Glomerular visceral epithelial cell (primary cell): Measurements from ENCODE around the gene KRTAP10-2.
"Not testable (repeated sequence)": the region's sequence is repeated elsewhere in the genome, so short reads cannot be mapped to it uniquely, and the experiment has no call there.

ENCODE experiments used
- DNase-seq: peaks from one replicate; pipeline ENCODE4 v3.0.0-alpha.2; 2016; ENCODE audit errors: extremely low spot score

KRTAP10-2 gene

GRCh38 chr21:44568261-44568660, 17.0 kb upstream of the KRTAP10-2 start:
- no peak for DNase-seq

GRCh38 chr21:44567481-44568171, 16.3 kb upstream of the KRTAP10-2 start:
- no peak for DNase-seq

- DNase-seq, result no peak
These were observed 15.1 kb upstream of the KRTAP10-2 start for GRCh38 chr21:44566403-44566802.

GRCh38 chr21:44564886-44565598, 13.7 kb upstream of the KRTAP10-2 start:
- DNase-seq, result no peak

GRCh38 chr21:44564099-44564498, 12.8 kb upstream of the KRTAP10-2 start:
- no peak for DNase-seq

- no peak for DNase-seq
These were observed 7.4 kb upstream of the KRTAP10-2 start, which contains the start of gene KRTAP10-3 for GRCh38 chr21:44558695-44559094. KRTAP10-3 (minus strand) TSS chr21:44558795; CDS start chr21:44558715, 80 bp downstream.

- DNase-seq, result not testable (repeated sequence)
These were observed 7.0 kb upstream of the KRTAP10-2 start for GRCh38 chr21:44558329-44558675.

GRCh38 chr21:44557491-44558328, 6.4 kb upstream of the KRTAP10-2 start:
- no peak for DNase-seq

GRCh38 chr21:44556879-44557278, 5.6 kb upstream of the KRTAP10-2 start:
- DNase-seq, result no peak

GRCh38 chr21:44555200-44555875, 4.0 kb upstream of the KRTAP10-2 start:
- no peak for DNase-seq

GRCh38 chr21:44552681-44553080, 1.4 kb upstream of the KRTAP10-2 start:
- DNase-seq, result no peak

GRCh38 chr21:44552136-44552535, 831 bp upstream of the KRTAP10-2 start:
- no peak for DNase-seq

- no peak for DNase-seq
These were observed 498 bp downstream of the KRTAP10-2 start for GRCh38 chr21:44550807-44551206.

GRCh38 chr21:44550285-44550684, 1.0 kb downstream of the KRTAP10-2 start:
- not testable (repeated sequence) for DNase-seq

GRCh38 chr21:44549525-44550211, 1.6 kb downstream of the KRTAP10-2 start:
- no peak for DNase-seq

- DNase-seq, result no peak
These were observed 2.4 kb downstream of the KRTAP10-2 start for GRCh38 chr21:44548922-44549321.

GRCh38 chr21:44548381-44548780, 2.9 kb downstream of the KRTAP10-2 start:
- no peak for DNase-seq

- DNase-seq, result no peak
These were observed 3.5 kb downstream of the KRTAP10-2 start for GRCh38 chr21:44547656-44548331.

GRCh38 chr21:44544566-44544965, 6.7 kb downstream of the KRTAP10-2 start:
- no peak for DNase-seq

- DNase-seq, result no peak
These were observed 8.6 kb downstream of the KRTAP10-2 start for GRCh38 chr21:44542716-44543115.
